SKM-1 (cell line): ENCODE data around the gene SAV1.
"Not testable (repeated sequence)": the region's sequence is repeated elsewhere in the genome, so short reads cannot be mapped to it uniquely, and the experiment has no call there.

Experiments used
- DNase-seq: peaks from one replicate; lab custom pipeline; 2025; ENCODE audit not compliant: unreplicated experiment; lab: John Stamatoyannopoulos, UW

The SAV1 gene

DNA sequence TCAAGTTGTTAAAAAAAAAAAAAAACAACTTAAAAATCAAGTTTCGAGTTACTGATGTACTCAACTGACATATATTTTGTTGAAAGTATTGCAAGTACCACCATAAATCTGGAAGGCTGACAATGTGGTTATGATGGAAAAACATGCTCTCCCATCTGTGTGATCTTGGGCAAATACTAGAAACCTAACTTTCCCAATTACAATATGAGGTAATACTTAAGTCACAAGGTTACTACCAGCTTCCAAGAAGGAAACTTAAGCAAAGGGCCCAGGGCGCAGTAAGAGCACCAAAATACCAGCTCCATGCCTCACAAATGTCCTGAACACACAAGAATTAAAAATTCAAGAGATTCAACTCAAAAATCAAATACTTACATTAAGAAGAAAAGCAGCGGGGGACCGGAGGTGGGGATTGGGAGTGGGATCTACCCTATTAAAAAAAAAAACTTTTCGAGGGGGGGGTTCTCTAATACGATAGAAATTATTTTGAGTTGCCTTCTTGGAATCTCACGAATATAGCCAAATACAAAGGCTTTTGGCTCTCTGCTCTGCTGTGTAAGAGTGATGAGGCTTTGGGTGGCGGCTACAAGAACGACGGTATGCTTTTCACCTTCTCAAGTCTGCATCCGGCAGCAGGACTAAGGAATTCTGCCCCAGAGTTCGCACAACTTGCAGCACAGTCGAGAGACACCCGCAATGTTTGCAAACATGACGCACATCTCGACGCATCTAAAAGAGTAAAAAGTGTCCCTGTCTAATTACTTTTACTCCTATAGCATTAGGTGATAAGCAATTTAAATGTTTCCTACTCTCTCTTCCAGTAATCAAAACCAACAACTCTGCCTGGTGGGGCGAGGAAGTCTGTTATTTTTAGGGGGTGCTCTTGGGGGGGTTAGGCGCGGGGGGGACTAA, 1.1 kb downstream of the SAV1 start:
- DNase-seq: no peak

DNA sequence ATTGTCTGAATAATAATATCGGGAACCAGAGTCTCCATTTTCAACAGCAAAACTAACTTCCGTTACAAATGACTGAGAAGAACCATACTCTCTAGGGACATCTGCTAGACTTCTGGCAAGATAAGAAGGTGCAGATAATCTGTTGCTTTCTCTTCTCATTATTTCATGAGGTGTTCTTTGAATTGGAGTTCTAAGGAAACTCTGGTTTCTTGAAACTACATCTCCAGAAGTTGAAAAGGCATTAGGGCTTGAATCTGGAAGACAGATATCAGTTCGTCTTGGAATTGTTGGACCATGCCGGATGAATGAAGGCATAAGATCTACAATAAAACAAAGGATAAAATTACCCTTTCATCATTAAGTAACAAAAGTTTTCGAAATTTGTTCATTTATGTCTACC, 2.8 kb downstream of the SAV1 start:
- not testable (repeated sequence) for DNase-seq

DNA sequence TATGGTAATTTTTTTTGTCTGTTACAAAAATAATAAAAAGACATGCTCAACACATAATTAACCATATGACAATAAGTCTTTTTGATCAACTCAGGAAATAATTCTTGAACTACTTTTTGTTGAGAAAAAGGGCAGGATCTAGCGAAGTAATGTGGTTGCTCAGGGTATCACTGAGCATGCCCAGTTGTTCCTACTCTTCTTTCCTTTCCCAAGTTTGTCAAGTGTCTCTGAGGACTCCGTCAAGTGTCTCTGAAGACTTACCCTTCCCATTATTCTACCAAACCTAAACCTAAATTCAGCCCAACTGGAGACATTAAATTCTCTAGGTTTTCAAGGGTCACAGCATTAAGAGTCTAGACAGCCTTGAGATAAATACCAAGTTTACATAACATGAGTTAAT, 3.5 kb downstream of the SAV1 start:
- DNase-seq: not testable (repeated sequence)

DNA sequence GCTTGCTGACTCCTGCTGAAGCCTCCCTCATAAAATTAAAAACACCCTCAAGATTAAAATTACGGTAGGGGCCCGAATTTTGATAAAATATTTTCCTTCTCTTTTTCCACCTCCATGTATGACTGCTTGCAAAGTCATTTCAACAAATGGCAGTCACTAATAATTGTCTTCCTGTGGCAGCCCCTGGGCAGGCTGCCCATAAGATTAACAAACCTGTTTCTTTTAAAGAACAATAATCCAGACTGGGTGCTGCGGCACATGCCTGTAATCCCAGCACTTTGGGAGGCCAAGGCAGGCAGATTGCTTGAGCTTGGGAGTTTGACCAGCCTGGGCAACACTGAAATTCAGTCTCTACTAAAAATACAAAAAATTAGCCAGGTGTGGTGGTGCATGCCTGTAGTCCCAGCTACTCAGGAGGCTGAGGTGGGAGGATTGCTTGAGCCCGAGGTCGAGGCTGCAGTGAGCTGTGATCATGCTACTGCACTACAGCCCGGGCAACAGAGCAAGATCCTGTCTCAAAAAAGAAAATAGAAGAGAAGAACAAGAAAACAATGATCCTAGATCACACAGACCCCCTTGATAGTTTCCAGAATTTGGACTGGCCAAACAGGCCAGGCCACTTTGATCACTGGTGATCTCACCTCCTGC, 8.7 kb downstream of the SAV1 start:
- no peak for DNase-seq

DNA sequence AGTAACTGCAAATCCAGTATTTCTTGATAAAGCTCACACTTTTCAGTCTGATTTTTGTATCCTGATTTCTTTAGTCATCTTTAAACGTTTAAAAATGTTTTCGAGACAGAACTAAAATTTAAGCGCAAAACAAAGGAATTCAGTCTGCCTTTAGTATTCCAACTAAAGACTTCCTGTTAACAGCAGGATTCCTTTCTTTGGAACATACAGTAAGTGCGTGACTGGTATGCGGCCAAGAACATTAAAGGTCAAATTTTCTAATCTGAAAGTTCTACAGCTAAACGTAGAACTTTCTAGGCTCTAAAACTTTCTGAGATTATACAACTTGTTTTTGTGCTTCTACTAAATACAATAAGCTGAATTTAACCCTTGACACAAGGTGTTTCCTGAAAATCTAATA, 9.9 kb downstream of the SAV1 start:
- DNase-seq: no peak

DNA sequence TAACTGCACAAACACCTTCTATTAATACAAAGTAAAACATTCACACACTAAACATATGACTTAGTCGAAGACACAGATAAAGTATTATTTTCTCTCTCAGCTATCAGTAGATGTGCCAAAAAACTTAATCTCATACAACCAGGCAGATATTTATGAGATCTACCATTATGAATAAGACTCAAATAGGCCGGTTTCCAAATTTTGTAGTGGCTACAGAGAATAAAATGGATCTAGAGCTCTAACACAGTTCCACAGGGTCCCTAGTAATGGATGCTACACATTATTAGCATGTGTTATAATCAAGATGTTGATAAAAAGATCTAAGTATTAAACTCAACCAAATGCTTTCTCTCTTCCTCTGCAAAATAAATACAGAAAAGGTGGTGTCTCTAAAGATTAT, 10.4 kb downstream of the SAV1 start:
- DNase-seq: no peak

DNA sequence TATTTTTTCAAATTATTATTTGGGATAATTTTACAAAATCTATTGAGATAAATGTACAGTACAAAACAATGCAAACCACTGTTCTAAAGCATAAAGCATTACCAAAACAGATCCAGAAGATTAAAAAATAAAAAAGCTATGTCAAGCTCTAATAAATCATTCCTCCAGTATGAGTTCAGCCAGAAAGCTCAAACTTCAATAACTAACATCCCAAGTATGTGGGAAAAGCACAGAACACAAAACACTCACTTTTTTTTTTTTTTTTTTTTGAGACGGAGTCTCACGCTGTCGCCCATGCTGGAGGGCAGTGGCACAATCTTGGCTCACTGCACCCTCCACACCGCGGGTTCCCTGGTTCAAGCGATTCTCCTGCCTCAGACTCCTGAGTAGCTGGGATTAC, 11.3 kb downstream of the SAV1 start:
- DNase-seq: no peak

DNA sequence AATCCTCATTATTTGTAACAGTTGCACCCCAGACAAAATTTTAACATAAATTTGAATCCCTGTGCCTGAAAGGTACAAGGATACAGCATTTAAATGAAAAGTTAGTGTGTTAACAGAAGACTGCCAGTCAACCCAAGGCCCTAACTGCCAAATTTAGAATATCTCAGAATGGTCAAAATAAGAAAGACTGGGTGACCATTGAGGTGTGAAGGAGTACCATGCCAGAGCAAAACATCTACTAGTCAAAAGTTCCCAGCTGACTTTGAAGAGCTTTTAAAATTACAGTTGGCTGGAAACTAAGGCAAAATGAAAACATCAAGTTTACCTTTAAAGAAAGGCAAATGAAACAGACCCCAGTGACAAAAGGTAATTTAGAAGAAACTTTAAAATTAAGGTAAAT, 18.4 kb downstream of the SAV1 start:
- DNase-seq: no peak

DNA sequence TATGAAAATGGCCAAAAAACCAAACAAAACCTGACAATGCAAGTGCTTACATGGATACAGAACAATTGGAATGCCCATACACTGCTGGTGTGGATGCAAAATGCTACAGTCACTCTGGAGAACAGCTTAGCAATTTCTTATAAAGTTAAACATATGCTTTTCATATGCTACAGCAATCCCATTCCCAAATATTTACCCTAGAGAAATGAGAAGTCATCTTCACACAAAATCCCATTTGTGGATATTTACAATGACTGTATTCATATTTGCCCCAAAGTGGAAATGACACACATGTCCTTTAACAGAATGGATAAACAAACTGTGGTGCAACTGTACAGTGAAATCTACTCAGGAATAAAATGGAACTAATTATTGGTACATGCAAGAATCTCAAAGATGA, 20.4 kb downstream of the SAV1 start:
- no peak for DNase-seq

DNA sequence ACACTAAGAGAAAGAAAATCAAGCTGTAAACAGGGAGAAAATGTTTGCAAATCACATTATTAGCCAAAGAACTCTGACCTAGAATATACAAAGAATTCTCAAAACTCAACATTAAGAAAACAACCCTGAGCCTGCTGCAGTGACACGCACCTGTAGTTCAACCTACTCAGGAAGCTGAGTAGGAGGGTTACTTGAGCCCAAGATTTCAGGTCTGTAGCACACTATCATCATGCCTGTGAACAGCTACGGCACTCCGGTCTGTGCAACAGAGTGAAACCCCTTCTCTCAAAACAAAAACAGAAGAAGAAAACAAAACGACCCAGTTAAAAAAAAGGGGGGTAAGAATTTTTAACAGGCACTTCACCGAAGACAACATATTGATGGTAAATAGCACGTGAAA, 20.8 kb downstream of the SAV1 start:
- no peak for DNase-seq

DNA sequence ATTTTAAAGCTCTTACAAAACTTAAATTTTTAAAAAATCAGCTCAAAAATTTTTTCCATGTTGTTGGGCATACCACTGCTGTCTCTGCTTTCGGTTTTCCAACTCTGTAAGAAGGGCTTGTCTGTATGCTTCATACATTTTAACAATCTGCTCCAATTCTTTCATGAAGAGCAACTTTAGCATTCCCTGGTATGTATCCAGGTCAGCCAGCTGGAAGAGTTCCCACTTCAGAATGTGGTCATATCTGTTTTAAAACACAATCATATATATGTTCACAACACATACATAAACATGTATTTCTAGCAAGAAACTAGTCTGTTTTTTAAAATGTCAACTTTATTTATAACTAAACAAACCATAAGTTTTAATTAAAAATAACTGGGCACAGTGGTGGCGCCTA, 33.0 kb downstream of the SAV1 start:
- no peak for DNase-seq

DNA sequence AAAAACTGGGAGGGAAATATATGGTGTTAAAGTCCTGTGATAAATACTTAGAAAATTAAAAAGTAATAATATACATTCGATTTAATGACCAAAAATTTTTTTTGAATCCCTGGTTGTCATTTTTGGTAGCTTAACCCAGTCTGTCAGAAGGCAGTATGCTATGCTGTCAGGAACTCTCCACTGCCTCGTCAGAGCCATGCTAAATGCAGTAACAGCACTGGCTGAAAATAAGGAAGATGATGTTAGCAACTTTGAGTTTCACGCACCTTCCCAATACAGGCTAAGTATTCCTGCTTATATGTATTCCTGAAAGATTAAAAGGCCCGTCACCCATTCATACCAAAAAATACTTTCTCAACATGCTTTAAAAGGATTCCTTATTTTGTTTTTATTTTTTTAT, 34.2 kb downstream of the SAV1 start:
- DNase-seq: no peak

DNA sequence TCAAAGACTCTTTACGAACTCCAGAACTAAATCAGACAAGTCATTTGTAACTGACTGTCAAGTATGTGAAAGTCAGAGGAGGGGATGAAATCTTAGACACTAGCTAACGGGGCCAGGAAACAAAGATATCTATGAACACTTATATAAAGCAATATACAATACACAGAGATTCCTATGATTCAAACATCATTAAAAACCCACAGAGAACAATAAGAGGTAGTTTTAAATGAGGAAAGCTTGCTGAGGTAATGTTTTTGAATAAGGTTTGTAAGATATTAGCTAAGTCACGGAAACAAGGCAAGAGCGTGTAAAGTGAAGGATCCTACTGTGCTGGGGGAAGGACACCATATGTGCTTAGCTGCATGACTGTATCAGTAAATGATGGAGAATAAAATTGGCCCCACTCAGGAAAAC, 36.7 kb downstream of the SAV1 start:
- DNase-seq: no peak

DNA sequence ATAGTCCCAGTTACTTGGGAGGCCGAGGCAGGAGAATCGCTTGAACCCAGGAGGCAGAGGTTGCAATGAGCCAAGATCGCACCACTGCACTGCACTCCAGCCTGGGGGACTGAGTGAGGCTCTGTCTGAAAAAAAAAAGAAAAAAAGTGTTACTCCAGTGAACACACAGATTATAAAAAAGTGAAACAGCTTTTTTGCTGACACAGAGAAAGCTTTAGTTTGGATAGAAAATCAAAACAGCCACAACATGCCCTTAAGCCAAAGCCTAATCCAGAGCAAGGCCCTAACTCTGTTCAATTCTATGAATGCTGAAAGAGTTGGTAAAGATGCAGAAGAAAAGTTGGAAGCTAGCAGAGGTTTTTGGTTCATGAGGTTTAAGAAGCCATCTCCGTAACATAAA, 43.2 kb downstream of the SAV1 start:
- DNase-seq: not testable (repeated sequence)

DNA sequence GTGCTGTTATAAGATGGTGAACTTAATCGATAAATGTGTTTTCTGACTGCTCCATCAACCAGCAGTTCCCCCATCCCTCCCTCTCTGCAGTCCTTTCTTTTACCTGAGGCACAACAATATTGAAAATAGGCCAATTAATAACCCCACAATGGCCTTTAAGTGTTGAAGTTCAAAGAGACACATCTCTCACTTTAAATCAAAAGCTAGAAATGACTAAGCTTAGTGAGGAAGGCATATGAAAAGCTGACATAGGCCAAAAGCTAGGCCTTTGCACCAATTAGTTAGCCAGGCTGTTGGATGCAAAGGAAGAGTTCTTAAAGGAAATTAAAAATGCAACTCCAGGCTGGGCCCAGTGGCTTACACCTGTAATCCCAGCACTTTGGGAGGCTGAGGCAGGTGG, 43.7 kb downstream of the SAV1 start:
- DNase-seq: no peak

DNA sequence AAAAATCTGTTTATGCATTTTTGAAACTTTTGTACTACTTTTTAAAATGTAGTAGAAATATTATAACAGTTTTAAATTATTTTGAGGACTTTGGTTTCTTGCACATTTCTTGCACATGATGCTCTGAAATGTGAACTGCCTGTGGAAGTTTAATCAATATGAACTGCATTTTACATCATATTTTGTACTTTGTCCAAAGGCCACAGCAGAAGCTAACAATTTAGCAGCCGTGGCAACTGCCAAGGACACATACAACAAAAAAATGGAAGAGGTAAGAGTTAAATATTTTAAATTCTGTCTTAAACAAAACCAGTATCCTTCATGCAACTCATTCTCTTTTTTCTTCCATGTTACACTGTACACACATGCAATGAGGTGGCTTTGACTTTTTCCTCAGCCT, 45.1 kb downstream of the SAV1 start:
- no peak for DNase-seq

DNA sequence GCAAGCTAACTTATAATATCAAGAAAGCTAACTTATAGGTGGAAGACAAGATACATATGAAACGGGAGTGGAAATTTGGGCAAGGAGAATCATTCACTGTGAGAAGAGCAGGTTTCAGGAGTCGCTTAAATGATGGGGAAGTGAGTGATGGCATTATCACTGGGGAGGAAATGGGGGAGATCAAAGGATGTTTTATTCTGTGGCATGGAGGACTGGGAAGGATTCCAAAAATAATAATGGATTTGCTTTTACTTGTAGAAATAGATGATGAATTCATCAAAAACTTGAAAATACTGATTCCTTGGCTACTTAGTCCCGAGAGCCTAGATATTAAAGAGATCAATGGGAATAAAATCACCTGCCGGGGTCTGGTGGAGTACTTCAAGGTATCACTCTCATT, 47.8 kb downstream of the SAV1 start:
- DNase-seq: no peak

DNA sequence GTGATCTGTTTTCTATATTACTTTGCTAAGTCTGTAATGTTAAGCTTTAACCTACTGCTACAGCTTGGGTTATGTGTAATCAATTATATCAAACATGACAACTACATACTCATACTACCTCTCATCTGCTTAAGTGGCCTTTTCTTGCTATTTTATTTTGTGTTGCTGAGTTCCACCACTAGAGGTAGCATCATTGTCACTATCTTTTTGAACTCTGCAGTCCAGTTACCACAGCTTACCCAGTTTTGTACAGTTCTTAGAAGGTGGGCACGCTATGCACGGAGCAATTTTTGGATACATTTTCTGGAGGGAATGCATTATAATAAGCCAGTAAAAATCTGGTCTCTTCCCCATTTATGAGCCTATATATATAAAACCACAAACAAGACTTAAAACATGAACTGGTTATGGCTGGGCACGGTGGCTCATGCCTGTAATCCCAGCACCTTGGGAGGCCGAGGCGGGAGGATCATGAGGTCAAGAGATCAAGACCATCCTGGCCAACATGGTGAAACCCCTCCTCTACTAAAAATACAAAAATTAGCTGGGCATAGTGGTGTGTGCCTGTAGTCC, 48.5 kb downstream of the SAV1 start:
- DNase-seq: no peak

DNA sequence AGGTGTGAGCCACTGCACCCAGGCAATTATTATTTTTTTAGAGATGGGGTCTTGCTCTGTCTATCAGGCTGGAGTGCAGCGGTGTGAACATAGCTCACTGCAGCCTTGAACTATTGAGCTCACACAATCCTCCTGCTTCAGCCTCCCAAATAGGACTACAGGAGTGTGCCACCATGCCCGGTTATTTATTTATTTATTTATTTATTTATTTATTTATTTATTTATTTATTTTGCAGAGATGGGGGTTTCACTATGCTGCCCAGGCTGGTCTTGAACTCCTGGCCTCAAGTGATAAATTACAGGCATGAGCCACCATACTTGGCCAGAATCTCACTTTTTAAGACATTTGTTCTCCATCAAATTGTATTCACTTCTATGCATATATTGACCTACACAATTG, 51.8 kb downstream of the SAV1 start:
- no peak for DNase-seq

DNA sequence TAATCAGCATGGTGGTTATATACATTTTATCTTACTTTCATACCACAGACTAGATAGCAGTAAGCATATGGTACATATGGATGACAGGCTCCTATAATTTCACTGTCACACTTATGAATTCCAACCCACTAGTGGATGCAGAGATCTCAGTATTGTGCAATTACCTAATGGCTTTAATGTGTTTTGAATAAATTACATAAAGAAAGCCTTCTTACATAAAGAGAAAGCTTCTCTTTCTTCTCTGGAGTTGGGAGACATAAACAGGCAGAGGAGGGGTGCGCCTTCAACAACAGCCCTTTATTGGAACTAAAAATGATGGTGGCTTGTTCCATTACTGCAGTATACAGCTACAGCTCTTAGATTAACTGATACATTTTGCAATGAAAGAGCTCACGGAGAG, 52.6 kb downstream of the SAV1 start:
- no peak for DNase-seq

DNA sequence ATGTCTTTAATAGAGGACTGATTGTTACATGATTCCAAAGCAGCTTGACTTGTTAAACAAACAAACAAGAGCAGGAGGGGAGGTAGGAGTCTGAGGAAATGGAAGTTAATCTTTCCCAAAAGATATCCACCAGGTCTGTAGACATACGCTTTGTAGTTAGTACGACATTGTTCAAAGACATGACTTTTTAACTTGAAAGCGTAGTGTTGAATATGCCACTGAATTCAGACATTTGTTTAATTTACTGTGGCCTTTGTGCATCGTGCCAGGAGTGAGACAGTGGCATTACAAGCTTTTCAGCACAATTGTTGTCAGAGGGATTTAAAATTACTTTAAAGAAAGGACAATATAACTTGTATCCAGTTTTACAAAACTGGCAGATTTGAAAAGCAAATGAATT, 53.0 kb downstream of the SAV1 start:
- DNase-seq: no peak

DNA sequence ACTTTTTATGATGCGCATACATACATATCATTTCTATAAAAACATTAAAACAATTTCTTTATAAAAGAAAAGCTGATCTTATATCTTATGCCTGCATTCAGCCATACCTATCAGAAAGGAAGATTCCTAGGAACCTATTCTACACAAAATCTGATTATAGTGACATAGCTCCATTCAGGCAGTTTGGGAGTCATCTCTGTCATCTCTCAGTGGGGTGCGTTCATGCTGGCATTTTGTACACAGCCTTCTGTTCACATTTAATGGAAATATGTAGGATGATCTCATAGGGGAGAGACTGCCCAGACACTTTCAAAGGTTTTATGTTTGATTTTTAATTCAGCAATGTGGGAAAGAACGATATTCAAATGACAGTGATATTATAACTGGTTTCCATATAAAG, 55.3 kb downstream of the SAV1 start:
- no peak for DNase-seq
